Uterus (tissue), 2 donors: ENCODE measurements around the gene RAB29.

ENCODE experiments used
- CTCF ChIP-seq, 4 experiments: fragments of 200-600 bp in 2 of 4; fragments of 450-650 bp in 2 of 4; sonication (generic) in 2 of 4; IDR thresholded peaks; one replicate each; pipeline ENCODE4 v1.5.1; 2016 to 2019; ENCODE audit warnings: antibody characterized with exemption in 4 of 4, mild to moderate bottlenecking in 2 of 4, moderate library complexity in 1 of 4
- POLR2A ChIP-seq, 2 donors: fragments of 450-650 bp; IDR thresholded peaks; one replicate each; pipeline ENCODE4 v1.6.1; 2016; ENCODE audit warnings: antibody characterized with exemption in 2 of 2, mild to moderate bottlenecking in 1 of 2, moderate library complexity in 1 of 2

GRCh38 chr1:205822397-205822796, 47.1 kb upstream of the RAB29 start:
- TF ChIP-seq POLR2A (IDR thresholded peaks at IDR 0.05) (no peak), CTCF (IDR thresholded peaks at IDR 0.05) (no peak)
